GM12873 (cell line): ENCODE measurements around the gene OSBPL7.

Experiments used
- CTCF ChIP-seq: IDR thresholded peaks from 2 replicates; pipeline ENCODE4 v1.5.1; 2012; ENCODE audit warnings: low read depth, mild to moderate bottlenecking, moderate library complexity, low read length, control low read depth; ENCODE audit not compliant: insufficient read depth; ENCODE audit errors: missing control alignments

Gene OSBPL7

GRCh38 chr17:47821424-47822391, at the start of gene OSBPL7:
Gene OSBPL7, minus strand, starts transcription at chr17:47821794. Its CDS starts 1,516 bp downstream, at chr17:47820278.
- TF ChIP-seq CTCF: peak; percentile 7

DNA sequence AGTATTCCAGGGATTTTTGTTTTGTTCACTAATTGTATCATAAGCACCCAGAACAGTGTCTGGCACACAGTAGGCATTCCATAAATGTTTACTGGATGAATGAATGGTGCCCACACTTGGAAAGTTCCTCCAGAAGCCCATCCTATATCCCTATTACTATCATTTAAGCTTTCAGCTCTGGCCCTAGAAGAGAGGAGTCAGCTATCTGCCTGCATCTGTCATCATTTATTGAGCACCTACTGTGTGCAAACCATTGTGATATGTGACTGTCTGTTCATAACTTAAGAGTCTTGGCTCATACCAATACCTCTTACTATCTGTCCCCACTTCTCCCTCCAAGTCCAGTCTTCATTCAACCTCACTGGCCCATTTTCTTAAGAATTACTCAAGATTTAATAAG, 49.5 kb upstream of the OSBPL7 start:
- no peak for TF ChIP-seq CTCF

DNA sequence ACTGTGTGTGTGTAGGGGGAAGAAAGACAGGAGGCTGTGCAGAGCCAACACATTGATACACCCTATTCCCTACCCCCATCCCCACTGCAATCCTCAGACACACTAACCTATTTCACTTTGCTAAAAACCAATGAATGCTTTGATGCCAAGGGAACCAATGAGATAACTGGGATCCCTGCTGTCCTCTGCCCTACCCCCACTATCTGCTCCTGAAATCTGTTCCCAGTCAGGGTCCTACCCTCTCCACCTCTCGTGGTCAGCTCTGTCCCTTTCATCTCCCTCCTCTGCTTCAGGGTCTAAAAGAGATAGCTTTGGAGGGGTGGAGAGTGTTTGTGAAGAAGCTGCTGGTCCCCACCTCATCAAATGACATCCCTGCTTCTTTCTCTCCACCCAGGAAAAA, 48.5 kb upstream of the OSBPL7 start:
- TF ChIP-seq CTCF: no peak

GRCh38 chr17:47869114-47869513, 47.5 kb upstream of the OSBPL7 start:
- TF ChIP-seq CTCF: no peak

- no peak for TF ChIP-seq CTCF
Observed at GRCh38 chr17:47867813-47868533, 46.4 kb upstream of the OSBPL7 start.

GRCh38 chr17:47866941-47867340, 45.3 kb upstream of the OSBPL7 start:
- no peak for TF ChIP-seq CTCF

DNA sequence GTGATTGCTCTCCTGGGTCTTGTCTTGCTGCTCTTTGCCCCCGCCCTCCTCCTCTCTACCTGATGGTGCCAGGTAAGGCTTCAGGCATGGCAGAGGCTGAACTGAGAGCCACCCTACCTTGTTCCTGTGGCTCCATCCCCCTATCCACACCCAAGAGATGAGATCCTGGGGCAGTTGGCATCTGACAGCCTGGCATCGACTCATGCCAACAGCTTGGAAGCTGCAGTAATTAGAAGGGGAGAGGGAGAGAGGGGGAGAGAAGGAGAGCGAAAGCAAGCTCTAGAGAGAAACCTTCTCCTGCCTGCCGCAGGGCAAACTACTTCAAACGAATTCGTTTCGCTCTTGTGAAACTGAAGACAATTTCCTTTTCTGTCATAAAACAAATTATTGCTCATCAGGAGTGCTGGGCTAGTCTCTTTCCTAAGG, 43.2 kb upstream of the OSBPL7 start:
- TF ChIP-seq CTCF: no peak
